Cerebellar cortex (tissue), 1 donor: Measurements from ENCODE around the gene CHAMP1.
A peak's percentile ranks its signal among the peaks of the same experiment; 100 is the strongest.
"Not testable (repeated sequence)": the region's sequence is repeated elsewhere in the genome, so short reads cannot be mapped to it uniquely, and the experiment has no call there.

Experiments used
- DNase-seq: peaks from one replicate; pipeline ENCODE4 v3.0.0-alpha.2; 2015; ENCODE audit warnings: low spot score

CHAMP1 gene

DNA sequence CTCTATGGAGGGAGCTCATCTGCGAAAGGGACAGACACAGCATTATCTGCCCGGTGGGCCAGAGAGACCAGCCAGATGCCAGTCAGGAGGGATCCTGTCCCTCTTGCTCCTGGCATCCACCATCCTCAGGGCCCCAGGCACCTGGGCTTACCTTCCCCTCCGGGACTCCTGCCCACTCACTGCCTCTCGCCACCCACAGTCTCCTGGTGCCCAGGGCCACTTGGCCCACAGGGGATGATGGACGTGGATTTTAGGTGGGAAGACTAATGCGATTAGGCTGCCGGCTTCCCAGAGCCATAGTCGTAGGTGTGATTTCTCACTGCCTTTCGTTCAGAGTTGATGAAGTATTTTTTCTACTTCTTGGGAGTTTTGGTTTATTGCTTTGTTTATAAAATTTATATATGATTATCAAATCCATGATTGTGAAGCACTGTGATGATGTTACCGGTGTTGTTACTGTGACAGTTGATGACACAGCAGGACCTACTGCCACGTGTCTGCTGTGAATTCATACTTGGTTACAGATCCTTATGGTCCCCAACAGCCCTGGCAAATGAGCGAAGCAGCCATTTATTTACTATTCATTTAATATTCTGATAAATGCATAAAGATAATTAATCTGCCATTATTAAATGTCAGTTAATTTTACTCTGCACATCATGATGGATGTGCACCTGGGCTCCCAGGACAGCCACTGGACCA lies 14.5 kb upstream of the CHAMP1 start:
- DNase-seq: peak; percentile 46

- no peak for DNase-seq
These were observed 10.5 kb upstream of the CHAMP1 start for GRCh38 chr13:114303700-114304327.

DNA sequence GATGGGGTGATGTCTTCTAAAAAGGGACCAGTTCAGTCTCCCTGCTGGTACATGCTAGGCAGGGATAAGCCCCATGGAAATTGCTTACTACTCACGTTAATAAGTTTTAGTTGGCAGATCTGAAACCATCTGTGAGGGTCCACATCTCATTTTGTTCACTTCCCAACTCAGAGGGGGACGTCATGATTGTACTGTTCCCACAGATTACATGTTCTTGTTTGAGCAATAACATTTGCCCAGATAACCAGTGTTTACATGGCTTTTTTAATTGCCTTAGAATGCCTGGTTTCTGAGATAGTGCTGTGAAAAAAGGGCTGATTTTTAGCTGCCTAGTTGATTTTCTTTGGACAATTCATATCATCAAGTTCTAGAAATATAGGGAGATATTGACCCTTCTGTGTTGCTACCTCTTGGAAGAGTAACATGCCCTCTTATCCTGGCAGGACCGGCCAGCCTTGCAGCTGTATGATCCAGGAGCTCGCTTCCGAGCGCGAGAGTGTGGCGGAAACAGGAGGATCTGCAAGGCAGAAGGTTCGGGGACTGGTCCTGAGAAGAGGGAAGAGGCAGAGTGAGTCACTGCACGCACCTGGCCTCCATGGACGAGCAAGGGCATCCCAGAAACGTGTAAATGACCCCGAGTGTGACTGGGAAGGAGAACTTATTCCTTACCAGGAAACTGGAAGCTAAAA lies 9.8 kb upstream of the CHAMP1 start:
- no peak for DNase-seq

DNA sequence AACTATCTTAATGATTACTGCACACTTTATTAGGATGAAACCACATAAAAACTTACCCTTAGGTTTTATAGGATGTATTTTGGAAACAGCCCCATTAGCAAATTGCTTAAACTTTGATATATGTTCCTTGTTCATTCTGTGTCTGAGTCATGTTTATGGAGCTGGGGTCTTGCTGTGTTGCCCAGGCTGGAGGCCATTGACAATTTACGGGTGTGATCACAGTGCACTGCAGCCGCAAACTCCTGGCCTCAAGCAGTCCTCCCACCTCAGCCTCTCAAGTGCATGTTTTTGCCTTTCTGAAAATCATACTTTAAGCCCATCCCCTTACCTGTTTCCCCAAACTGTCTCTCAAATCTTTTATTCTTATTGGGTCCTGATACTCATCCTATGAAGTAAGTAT lies 5.2 kb upstream of the CHAMP1 start:
- no peak for DNase-seq

DNA sequence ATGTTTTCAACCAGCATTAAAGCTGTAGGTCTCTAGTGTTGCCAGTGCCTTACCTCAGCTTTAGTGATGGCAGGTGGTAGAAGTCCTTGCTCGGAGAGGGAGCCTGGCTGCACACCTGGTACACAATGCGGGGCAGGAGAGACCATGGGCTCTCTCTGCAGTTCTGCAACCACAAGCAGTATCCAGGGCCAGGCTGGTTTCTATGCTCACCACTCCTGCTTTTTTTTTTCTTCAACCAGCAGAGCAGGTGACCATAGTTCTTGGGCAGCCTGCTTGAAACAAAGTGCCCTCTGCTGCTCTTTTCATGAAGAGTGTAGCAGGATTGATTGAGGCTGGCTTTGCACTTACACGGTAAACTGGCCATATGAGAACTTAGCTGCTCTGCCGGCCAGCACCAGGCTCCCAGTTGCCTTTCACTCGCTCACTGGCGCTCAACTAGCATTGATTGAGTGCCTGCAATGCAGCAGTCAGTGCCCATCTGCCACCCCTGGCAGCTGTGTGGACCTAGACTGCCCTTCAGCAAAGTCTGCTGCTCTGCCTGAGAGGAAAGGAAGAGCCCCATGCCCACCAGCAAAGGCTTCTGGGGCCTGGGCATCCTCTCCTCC lies 4.4 kb upstream of the CHAMP1 start:
- peak; percentile 24 for DNase-seq

GRCh38 chr13:114310956-114311355 lies 3.3 kb upstream of the CHAMP1 start:
- no peak for DNase-seq

- DNase-seq: no peak
These were observed 2.9 kb upstream of the CHAMP1 start for GRCh38 chr13:114311387-114311786.

DNA sequence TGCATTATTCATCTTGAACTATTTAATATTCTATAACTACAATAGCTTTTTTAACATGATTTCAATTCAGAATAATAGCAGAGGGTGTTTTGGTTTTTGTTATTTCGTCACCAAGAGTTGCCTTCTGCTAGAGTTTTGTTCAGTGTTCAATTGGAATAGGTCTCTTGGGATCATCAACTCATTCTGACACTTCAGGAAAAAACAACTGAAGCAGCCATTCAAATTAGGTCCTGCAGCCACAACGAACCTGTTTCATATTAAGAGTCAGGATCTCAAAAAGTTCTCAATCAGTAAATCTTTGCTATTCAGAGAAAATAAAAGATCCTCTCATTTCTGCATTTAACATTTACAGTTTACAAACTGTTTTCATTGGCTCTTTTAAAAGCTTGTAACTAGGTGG lies 2.4 kb upstream of the CHAMP1 start:
- no peak for DNase-seq

- DNase-seq: no peak
These were observed 1.0 kb upstream of the CHAMP1 start for GRCh38 chr13:114313061-114313860.

DNA sequence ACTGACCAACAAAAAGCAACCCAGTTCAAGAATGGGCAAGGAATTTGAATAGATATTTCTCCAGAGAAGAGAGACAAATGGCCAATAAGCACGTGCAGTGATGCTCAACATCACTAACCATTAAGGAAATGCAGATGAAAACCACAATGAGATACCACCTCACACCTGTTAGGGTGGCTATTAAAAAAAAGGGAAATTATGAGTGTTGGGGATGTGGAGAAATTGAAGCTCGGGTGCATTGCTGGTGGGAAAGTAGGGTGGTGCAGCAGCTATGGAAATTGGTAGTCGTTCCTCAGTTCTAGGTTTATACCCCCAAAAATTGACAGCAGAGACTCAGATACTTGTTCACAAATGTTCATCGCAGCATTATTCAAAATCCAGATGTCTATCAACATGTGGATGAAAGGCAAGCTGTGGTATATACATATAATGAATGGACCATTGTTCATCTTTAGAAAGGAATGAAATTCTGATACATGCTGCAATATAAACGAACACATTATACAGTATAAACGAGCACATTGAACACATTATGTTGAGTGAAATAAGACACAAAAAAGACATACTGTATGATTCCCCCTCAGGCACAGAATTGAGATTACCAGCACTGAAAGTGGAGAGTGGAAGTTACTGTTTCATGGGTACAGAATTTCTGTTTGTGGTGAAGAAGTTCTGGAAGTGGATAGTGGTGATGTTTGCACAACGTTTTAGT lies 927 bp downstream of the CHAMP1 start:
- DNase-seq: no peak

DNA sequence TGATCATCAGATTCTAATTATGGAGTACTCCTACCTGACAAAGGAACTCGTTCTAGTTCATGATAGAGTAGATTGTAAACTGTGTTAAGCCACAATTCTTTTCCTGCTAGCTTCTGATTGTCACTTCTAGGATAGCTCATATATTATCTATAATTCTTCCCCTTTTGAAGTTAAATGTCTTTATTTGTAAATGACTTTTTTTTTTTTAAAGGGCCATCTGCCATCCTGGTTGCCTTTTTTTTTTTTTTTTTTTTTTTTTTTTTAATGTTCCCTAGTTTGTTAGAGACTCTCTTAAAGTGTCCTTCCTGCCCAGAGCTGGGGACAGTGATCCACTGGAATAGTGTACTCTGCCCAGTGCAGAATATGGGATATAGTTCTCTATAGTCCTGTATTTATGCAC lies 4.3 kb downstream of the CHAMP1 start:
- DNase-seq: no peak

- no peak for DNase-seq
These were observed 5.2 kb downstream of the CHAMP1 start for GRCh38 chr13:114319441-114319913.

DNA sequence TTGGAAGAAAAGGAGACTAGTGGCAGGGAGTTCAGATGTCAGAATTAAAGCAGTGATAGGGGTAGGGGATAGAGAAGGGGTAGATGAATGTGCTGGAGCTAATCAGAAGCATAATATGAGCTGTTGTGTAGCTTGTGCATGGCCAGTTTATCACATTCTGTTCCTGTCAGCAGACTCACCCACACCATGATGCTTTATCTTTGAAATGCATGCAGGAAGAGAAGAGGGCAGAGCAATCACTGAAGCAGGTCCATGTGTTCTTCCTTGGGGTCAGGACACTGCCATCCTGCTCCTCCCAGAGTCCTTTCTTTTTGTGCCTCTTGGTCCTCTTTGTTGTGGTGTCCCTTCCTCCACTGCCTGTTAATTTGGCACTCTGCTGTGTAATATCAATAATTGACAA lies 5.8 kb downstream of the CHAMP1 start:
- DNase-seq: no peak

DNA sequence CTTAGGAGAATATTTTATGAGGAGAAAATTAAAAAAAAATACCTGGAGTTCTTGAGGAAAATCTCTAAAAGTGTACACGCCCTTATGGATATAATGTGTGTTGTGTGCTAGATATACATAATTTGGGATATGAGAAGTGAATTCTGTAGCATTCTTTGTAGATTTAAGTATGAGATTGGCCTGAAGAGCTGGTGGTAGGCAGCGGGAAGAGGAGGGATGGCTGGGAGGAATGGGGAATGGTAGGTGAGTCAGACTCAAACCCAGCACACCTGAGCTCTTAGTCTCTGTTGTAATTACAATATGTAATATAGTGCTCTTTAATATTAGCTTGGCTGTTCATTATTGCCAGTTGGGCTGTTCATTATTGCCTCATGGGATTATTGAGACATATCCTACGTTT lies 7.0 kb downstream of the CHAMP1 start:
- no peak for DNase-seq

DNA sequence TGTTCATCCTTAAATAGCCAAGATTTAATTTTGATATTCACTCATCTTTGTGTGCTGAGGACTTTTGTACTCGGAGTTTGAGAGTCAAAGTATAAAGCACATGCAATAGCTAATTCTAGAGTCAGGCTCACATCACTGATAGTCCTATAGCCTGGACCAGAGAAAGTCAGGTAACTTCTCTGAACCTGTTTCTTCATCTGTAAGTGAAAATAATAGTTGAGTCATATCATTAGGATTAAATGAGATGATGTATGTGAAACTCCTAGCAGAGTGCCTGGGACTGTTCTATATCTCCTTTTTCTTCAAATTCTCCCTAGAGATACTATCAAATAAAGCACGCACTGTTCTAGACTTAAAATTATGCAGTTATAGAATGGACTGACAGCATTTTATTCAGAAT lies 9.0 kb downstream of the CHAMP1 start:
- no peak for DNase-seq

DNA sequence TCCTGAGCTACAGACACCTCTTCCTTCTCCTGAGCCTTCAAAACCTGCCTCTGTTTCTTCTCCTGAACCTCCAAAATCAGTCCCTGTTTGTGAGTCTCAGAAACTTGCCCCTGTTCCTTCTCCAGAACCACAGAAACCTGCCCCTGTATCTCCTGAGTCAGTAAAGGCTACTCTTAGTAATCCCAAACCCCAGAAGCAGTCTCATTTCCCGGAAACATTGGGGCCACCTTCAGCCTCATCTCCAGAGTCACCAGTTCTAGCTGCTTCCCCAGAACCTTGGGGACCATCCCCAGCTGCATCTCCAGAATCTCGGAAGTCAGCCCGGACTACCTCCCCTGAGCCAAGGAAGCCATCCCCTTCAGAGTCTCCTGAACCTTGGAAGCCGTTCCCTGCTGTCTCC lies 10.0 kb downstream of the CHAMP1 start:
- DNase-seq: no peak

DNA sequence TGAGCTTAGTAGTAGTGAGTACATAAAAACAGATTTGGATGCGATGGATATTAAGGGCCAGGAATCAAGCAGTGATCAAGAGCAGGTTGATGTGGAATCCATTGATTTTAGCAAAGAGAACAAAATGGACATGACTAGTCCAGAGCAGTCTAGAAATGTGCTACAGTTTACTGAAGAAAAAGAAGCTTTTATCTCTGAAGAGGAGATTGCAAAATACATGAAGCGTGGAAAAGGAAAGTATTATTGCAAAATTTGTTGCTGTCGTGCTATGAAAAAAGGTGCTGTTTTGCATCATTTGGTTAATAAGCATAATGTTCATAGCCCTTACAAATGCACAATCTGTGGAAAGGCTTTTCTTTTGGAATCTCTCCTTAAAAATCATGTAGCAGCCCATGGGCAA lies 11.4 kb downstream of the CHAMP1 start:
- no peak for DNase-seq

GRCh38 chr13:114328034-114328433 lies 13.7 kb downstream of the CHAMP1 start:
- DNase-seq: no peak

DNA sequence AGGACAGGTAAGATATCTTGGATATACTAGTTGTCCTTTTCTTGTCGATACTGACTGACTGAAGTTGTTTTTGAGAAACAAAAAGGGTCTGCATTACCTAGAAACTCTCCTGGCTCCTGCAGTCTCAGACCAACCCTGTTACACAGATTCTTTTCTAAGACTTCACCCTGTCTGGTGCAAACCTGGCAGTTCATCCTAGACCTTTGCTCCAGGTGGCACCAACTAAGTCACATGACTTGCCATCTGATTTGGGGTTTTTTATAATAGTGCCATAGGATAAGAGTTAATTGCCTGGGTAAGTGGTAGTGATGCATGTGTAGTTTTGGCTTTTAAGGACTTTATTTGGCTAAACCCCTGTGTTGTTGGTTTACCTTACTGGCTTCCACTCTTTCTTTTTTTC lies 14.3 kb downstream of the CHAMP1 start:
- no peak for DNase-seq

- no peak for DNase-seq
These were observed 15.8 kb downstream of the CHAMP1 start for GRCh38 chr13:114330086-114330485.

- not testable (repeated sequence) for DNase-seq
These were observed 19.6 kb downstream of the CHAMP1 start for GRCh38 chr13:114333881-114334280.
